C1 segment of cervical spinal cord (tissue), 14 donors: Measurements from ENCODE around the gene REEP1.

Experiments
- DNase-seq, 14 donors: peaks; one replicate each; lab custom pipeline; 2025; lab: John Stamatoyannopoulos, UW

REEP1 gene

DNA sequence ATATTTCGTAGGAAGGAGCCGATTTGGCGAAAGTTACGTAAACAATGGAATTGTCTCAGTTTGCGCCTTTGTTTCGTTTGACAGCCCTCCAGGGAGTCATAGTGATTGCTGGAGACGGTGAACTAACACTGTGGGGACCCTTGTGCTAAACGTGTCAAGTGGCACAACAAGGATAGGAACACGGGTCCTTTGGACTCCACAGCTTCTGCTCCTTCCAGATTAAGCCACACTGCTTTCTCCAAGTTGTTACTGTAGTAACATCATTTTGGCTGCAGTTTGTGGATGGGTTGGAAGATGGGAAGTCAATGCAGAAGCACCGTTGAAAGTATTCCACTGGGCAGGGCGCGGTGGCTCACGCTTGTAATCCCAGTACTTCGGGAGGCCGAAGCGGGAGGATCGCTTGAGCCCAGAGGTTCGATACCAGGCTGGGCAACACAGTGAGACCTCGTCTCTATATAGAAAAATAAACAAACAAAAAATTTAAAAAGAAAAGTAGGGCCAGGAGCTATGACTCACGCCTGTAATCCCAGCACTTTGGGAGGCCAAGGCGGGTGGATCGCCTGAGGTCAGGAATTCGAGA, 141.5 kb downstream of the REEP1 start:
- DNase-seq: no peak

DNA sequence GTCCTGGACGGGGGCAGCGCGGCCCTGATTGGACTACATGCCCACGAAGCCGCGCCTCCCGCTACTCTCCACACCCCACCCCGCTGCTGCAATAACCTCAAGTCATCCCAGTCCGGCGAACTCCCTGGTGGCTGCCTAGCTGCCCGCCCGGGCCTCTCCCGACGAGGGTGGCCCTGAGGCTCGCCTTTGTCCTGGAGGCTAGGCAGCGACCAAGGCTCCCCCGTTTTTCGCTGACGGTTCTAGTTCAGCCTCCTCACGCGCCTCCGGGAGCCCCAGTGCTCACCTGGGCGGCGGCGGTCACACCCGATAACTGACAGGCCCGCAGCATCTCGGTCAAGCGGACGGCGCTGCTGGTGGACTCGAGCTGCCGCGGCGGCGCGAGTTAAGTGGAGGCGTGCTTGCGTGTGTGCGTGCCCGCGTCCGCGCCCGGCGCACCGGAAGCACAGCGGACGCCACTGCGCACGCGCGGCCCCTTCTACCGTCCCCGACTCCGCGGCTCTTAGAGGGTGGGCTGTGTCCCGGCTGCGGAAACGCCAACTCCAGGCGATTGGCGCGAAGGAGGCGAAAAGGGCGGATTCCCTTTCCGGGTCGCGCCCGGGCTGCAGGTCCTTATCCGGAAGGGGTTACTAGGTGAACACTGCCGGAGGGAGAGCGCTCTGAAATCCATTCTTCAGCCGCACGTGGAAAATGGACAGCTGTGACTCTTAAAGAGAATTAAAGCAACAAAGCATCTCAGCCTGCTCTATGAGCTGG, 142.2 kb downstream of the REEP1 start, which contains the start of gene IMMT:
Gene IMMT (minus strand): TSS at position 408 of the 753 bp plus-strand sequence. CDS start 80 bp downstream, at position 328.
- peak; percentile 77 to 96 (median 92) for DNase-seq

DNA sequence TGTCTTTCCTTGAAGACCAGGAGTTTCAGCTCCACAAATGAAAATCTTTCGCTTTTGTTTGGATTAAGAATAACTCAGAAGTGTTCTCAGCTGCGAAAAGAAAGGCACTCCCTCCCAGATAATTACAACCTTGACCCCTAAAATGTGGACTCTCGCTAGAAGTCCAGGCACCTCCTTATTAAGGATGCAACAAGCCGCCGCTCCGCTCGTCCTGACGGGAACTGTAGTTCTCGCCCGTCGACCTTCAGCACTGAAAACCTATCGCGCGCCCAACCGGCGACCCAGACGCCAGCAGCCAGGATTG, 142.7 kb downstream of the REEP1 start:
- no peak for DNase-seq

DNA sequence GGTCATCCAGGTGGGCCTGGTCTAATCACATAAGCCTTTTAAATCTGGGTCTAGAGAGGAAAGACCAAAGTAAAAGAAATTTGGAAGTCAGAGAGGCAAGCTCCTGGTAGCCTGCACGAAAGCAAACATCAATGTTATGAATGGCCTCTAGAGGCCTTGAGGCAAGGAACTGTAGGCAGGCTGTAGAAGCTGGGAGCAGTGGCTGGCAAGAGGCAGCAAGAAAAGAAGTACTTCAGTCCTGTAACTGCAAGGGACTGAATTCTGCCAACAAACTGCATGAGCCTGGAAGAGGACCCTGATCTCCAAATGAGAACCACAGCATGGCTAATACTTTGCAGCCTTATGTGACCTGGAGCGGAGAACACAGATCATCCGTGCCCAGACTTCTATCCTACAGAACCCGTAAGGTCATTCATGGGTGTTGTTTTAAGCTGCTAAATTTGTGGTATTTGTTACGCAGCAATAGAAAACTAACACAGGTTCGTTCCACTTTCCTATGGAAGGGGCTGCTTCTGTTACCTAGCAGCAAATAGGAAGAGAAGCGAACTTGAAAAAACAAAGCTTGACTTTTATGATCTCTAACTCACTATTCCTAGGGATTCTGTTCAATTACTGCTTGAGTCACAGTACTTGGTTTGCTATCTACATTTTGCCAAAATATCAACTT, 143.4 kb downstream of the REEP1 start:
- no peak for DNase-seq

DNA sequence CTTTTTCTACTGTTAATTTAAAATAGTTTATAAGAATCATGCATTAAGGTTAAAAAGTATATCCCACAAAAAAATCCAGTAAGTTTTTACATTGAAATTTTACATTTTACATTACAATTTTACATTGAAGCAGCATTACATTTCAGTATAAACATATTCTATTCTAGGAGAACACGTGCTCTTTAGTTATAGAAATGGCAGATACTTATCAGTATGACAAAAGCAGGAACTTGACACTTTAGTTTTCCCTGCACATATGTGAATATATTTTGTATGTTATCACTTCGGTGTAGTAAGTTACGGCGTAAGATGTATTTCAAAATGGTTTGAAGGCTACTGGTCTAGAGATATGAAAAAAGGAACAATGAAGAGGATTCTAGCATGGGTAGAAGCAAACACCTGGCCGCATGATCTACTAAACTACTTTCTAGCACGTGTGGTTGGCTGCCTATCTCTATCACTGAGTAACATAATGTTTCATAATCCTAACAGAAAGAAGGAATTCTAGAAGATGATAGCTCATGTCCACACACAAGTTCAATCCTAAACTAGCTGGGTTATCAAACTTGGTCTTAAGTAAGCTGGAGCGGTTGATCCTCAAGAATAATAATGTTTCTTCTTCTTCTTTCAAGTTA, 147.5 kb downstream of the REEP1 start:
- no peak for DNase-seq

DNA sequence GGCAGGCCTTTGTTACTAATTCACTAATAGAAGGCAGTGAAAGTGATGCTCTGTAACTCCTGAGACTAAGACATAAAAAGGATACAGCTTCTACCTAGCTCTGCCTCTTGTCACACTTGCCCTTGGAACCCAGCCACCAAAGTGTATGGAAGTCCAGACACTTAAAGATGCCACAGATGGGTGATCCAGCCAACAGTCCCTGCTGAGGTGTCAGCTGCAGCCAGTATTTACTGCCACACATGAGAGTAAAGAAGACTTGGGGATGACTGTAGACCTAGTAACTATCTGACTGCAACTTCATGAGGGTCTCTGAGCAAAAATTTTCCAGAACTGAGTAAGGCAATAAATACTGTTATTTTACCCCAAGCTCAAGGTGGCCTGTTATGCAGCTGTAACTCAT, 151.0 kb downstream of the REEP1 start:
- DNase-seq: no peak

DNA sequence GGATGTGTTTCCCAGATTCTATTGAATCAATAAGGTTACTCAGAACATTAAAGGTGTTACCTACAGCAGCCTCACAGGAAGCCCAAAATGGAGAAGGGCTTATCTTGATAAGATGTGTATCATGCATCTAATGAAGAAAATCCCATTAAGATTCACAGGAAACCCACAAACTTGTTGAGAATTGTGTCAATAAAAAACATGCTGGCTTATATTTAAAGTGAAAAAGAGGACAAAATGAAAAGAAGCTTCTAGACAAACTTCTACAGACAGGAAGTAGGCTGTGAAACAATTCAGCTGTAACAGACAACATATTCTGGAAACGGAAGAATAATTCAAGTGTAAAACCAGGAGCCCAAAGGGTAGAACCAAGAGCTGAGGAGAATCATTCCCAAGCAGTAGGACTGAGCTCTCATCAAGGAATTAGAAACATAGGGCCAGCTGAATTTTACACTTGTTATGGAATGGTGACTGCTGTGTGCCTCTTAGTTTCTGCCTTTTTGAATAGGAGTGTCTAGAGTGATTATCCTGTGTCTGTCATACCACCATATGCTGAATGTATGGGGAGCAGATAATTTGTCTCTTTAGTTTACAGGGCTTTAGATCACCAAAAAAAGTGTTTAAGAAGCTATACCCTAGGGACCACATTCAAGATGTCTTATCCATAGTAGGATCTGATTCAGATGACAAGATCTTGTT, 151.8 kb downstream of the REEP1 start:
- no peak for DNase-seq

DNA sequence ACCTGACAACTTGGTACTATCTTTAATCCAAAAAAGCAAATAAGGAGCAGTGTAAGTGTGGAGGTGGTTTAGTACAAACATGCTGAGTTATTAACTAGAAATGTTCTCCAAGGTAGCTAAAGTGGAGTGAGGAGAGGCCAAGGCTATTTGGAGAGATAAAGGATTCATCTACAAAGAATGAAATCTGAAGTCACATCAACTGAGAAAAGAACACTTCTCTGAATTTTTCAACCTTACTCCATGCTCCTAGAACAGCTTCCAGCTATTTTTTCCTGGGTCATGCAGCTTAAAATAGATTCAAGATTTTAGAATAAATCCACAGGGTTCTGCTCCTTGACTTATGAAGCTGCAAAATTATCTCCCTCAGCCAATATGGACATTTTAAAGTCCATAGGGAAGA, 160.8 kb downstream of the REEP1 start:
- no peak for DNase-seq

DNA sequence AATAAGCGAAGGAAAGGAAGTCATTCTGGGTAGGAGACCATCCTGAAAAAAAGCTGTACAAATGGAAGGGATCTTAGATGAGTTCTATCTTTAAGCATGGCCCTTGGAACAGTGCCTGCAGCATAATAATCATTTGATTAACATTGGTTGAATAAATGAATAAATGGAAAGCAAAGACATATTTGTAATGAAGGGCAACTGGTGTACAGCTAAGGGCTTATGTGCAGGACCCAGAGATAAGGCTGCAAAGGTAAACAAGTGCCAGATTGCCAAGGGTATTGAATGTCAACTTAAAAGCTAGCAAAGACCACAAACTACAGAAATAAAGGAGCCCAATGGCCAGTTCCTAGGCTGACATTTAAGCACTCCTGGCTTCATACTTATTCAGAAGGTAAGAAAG, 161.6 kb downstream of the REEP1 start:
- no peak for DNase-seq

DNA sequence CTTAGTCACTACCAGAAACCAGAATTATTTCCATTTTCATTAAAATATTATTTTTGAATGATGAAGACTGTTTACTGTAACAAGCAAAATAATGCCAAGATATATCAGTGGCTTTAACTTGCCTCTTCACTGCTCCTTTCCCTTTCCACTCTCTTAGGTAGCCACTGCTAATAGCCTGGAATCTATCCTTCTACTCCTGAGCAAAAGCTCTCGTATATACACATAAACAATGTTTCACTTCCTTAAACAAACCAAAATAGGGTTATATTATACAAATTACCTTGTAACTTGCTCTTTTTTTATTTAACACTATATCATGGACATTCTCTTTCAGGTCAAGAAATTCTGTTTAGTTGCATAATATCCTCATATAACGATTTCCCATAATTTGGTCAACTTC, 163.0 kb downstream of the REEP1 start:
- DNase-seq: no peak

DNA sequence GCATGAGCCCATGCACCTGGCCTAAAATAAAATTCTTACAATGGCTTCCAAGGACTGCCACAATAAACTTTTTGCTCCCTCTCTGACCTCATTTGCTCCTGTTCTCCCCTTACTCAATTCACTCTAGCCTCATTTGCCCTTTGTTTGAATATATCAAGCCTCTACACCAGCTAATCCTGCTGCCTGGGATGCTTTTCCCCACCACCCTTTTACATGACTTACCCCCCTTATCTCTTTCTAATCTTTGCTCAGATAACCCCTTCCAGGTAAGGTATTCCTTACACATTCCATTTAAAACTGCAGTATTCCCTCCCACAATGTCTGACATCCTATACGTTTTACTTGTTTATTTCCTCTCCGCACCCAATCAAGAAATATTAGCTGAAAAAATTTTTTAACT, 164.8 kb downstream of the REEP1 start:
- DNase-seq: no peak

DNA sequence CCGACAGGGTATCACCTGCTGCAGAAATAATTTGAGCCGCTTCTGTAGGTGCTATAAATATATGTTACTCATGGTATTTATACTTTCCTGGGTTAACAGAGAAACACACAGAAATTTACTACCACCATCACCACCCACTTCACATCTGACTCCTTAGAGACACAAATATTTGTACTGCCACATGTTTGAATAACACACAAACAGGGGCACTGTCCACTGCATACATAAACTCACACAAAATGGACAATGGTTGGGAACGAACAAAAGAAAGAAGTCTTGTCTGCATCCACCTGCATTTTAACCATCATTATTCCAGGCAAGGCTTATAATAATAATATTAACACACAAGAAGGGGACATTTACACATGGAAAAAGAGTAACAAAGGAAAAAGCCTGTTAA, 166.1 kb downstream of the REEP1 start:
- no peak for DNase-seq

DNA sequence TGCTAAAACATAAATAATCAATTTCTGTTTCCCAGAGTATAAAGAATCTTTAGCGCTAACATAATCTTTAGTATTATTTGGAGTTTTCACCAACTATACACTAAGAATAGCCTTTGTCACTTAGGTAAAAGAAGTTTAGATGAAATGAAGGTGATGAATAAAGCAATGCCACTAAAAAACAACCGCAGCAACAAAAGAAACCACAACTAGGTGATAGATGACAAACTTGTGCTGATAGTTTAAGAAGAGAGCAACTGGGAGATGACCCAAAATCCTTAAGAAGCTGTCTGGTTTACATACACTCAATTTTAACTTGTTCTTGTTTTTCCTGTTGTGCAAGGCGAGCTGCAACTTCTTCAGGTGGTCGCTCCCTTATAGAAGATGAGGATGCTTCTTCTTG, 167.0 kb downstream of the REEP1 start:
- DNase-seq: no peak
